NCI-H2196 (cell line): Measurements from ENCODE around the gene RTCB.
"Not testable (repeated sequence)": the region's sequence is repeated elsewhere in the genome, so short reads cannot be mapped to it uniquely, and the experiment has no call there.

ENCODE experiments used
- DNase-seq: peaks from one replicate; lab custom pipeline; 2025; ENCODE audit not compliant: unreplicated experiment; lab: John Stamatoyannopoulos, UW

The RTCB gene

DNA sequence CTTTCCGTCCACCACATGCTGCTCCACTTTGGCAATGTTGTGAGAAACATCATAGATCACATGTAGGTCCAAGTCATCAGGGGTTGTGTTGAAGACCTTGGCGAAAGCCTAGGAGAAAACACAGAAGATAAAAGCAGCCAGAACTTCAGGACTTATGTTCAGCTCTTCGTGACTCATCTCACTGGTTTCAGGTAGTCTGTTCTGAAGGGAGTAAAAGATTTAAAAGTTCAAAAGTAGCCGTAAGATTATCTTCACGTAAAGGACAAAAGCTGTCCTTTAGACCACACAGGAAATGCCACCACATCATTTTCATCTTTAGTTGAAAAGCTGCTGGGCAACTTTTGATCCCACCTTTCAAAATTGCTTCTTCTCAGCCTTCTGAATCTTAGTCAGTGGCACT is 16.9 kb downstream of the RTCB start:
- DNase-seq = no peak

DNA sequence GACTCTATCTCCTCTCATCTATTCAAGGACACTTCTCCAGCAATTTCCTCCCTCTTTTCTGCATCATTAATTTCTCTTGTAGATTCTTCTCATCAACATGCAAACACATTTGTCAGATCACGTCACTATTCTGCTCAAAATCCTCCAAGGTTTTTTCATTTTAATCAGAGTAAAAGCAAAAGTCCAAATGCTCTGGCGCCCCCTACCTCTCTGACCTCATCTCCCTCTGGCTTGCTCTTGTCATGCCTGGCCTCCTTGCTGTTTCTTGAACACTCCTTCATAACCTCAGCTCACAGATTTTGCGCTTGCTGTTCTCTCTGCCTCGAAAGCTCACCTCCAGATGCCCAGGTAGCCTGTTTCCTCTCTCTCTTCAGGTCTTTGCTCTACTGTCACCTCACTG is 22.4 kb downstream of the RTCB start:
- peak; percentile 1 for DNase-seq

DNA sequence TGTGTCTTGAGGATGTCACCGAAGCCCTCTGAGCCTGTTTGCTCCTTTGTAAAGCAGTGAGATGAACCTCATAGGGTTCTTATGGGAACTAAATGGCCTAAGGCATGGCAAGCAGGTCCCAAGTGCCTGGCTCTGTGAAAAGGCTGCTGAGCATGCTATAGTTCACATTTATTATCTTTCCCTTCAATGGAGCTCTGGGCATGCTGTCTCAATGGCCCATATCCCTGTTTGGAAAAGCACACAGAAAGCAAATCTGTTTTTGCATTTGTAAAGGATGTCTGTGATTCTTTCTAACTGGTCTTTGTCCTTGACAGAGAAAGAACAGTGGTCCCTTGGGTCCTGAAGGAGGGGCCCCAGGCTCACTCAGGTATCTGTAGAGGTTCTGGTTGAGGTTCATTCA is 26.4 kb downstream of the RTCB start:
- no peak for DNase-seq

DNA sequence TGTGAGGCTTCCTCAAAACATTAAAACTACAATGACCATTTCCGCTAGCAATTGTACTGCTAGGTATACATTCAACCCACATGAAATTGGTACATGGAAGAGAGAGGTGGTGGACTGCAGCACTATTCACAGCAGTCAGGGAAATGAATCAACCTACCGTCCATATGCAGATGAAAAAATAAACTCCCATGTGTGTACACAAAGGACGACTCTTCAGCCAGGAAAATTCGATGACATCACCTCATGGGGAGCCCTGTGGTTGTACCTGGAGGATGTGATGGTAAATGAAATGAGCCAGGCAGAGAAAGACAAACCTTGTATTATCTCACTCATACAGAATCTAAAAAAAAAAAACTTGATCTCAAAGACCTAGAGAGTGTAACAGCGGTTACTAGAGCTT is 31.1 kb downstream of the RTCB start:
- peak; percentile 7 for DNase-seq

DNA sequence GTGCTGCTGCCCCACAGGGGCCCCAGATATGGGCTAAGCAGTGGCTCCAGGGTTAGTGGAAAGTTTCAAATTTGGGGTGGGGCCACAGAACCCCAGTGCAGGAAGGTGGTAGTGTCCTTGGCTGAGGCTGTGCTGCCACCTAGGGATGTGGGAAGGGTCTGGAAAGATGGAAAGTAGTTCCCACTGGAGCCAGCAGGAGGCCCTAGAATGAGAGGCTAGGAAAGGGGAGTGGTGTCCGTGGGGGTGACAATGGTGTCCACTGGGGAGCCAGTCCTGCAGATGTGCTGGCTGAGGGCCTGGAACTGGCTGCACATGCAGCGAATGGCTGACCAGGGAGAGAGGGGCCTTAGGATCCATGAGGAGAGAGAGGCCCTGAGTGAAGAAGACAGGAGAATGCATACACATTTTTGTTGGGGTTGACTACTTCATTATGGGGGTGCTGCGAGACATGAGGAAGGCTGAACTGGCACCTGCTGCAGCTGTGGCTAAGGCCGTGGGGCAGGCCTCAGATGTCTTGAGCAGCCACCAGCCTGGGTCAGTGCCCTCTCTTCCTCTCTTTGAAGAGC is 33.3 kb downstream of the RTCB start:
- DNase-seq = no peak

DNA sequence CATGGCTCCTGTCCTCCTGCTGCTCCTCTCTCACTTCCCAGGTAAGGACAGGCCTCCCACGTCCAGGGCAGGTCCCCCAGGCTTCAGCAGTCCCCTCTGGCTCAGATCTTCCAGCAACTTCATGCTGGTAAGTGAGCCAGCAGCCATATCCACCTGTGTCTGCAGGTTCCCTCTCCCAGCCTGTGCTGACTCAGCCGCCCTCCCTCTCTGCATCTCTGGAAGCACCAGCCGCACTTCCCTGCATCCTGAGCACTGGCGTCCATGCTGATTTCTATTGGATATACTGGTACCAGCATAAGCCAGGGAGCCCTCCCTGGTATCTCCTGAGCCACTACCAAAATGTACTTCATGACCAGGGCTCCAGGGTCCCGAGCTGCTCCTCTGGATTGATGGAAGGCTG is 35.4 kb downstream of the RTCB start:
- DNase-seq = no peak

DNA sequence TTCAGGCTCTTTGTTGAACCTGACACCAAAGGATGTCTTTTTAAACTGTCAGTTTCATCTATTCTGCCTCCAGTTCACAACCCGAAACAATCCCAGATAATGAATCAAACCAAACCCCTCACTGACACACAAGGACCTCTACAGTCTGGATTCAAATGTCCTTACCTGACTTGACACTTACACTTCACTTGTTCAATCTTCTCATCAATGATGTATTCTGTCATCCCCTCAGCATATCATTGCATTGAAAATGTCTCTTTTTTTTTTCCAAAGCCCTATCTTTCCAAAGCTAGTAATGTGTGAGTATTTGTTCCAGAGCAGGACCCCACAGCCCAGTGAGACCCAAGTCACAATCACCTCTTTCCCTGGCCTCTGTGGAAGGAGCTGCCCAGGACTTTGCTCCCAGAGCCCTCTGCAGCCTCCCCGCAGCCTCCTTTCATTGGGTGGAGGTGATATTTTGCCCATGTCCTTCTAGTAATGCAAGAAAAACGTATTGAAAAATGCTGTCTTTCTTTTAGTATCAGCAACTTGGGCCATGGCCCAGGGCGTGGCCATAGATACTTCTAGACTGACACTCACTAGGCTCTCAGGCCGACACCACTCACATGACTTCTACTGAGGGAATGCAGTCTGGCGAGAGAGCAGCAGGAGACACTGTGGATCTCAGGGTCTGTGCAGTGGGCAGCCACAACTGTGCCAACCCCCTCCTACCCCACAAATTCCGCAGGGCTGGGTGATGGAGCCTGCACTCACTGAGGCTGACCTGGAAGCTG is 36.2 kb downstream of the RTCB start:
- DNase-seq = no peak

DNA sequence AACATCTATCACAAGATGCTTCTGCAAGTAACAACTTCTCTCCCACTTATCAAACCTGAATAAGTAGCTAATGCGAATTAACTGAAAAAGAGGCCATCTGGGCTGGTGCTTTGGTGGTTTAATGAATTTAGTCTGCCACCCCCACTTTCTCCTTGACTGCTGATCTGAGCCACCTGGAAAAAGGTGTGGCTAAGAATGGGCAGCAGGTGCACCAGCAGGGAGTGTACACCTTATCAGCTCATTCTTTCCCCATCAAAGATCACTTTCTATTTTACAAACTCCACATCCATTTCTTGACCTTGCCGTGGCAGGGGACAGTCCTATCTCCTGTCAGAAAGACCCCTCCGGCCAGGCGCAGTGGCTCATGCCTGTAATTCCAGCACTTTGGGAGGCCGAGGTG is 47.8 kb downstream of the RTCB start:
- DNase-seq = no peak

DNA sequence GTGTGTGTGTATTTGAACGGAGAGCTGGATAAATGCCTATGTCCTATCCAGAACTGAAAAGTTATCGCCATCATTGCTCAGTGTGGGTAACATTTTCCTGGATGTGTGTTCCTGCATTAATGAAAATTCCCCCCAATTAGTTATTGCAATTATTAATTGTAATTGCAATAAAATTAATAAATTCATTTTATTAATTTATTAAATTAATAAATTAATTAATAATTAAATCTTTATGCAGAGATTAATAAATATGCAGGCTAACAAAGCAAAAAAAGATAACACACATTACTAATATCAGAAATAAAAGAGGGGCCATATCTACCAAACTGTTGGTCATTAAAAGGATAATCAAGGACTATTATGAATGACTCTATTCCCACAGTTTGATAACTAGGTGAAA is 50.8 kb downstream of the RTCB start:
- no peak for DNase-seq

DNA sequence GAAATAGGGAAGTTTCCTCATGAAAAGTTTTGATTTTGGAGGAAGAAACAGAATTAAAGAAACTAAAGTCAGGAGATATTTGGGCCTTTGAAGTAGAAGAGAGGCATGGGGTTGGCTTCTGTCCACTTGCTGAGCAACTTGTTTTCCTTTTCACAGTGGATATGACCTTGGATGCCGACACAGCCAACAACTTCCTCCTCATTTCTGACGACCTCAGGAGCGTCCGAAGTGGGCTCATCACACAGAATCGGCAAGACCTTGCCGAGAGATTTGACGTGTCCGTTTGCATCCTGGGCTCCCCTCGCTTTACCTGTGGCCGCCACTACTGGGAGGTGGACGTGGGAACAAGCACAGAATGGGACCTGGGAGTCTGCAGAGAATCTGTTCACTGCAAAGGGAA is 52.0 kb downstream of the RTCB start:
- DNase-seq = not testable (repeated sequence)

DNA sequence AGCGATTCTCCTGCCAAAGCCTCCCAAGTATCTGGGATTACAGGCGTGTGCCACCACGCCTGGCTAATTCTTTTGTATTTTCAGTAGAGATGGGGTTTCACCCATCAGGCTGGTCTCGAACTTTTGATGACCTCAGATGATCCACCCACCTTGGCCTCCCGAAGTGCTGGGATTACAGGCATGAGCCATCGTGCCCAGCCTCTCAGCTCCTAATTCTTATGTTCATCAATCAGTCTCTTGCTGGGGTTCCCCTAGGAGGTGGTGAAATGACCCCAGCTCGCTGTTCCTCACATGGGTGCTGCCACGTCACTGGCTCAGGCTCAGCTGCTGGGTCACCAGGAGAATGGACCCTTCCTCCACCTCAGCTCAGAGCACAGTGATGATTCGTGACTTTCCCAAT is 54.5 kb downstream of the RTCB start, which contains the start of gene RFPL3:
Gene RFPL3 (plus strand): TSS at position 301 of the 400 bp plus-strand sequence. CDS start 205 bp downstream, outside the sequence.
- DNase-seq = not testable (repeated sequence)

DNA sequence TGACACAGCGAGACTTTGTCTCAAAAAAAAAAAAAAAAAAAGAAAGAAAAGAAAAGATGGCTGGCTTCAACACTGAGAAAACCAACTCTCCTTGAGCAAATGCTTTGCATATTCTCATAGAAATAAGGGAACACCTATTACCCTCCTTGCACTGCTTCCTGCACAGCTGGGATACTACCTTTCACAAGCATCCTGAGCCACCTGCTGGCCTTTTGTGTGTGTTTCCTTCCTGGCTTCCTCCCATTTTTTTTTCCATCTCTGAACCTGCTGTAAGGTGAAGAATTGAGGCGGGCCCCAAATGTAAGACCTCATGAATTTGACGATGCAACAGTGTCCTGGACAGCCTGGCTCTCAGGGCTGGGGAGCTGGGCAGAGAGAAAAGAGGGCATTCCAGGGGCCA is 56.3 kb downstream of the RTCB start:
- no peak for DNase-seq

DNA sequence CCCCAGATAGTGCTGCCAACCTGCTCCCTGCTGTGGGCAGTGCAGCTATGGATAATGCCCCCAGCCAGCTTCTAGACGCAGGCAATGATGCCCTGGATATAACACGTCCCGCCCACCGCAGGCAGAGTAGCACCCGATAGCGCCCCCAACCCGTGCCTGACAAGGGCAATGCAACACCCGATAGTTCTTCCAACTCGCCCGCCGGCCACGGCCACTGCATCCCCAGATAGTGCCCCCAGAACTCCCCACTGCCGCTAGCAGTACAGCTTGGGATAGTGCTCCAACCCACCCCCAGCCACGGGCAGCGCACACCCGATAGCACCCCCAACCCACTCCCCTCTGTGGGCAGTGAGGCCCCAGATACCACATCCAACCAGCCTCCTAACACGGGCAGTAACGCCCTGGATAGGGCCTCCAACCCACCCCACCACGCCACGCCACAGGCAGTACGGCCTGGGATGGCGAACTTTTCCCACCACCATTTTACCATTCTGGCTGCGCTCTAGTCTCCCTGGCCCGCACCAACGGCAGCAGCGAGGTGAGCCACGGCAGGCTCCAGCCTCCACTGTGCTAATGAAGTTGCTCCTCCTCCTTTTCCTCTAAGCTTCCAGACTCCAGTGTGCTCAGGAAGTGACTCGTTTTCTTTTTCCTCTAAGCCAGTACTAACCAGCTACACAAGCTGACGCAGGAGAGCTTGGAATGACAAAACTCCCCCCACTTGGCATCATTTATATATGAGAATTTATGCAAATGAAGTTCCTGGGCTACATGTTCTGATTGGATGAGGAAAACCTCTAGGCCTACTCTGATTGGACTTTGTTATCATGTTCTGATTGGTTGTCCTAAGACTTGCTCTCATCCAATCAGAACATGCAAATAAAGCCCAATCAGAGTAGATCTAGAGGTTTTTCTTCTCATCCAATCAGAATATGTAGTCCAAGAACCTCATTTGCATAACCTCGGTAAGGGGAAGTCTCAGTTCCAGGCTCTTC is 57.4 kb downstream of the RTCB start:
- DNase-seq = no peak

DNA sequence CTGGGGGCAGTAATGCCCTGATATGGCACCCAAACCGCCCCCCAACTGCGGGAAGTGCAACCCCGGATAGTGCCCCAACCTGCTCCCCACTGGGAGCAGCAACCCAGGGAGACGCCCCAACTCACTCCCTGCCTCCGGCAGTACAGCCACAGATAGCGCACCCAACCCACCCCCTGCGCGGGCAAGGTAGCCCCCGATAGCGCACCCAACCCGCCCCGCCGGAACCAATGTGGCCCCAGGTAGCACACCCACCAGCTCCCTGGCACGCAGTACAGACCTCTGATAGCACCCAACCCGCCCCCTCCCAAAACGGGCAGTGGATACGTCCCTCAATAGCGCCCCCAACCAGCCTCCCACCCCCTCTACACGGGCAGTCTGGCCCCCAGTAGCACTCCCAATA is 58.2 kb downstream of the RTCB start:
- DNase-seq = no peak

DNA sequence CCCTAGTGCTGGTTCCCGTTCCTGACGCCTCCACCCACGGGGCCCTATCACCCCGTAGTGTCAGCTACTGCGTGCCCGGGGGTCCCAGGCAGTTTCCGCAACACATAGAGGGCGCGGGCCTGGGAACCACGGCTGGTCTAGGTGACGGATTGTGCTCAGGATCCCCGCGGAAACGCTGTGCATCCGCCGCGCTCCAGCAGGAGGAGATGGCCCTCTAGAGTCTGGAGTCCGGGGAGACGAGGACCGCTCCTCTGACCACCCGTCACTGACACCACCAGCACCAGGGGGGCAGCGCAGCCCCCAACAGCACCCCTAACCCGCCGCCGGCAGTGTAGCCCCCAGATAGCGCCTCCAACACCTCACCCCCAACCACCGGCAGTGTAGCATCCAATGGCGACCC is 58.8 kb downstream of the RTCB start:
- DNase-seq = no peak

DNA sequence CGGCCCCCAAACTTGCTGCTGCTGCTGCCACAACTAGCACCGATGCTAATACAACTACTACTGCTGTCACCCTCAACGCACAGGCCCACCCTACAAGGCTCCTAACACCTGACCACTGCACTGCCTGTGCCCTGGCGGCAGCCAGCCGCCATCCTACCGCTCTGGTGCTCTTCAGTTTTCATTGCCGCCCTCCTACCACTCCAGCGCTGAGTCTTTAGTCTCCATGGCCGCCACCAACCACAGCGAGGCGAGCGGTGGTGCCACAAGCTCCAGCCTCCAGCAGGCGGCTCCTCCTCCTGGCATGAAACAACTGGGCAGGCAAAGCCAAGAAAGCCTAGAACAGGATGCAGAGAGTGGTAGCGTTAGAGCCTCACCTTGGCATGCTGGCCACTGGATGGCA is 59.4 kb downstream of the RTCB start:
- no peak for DNase-seq

DNA sequence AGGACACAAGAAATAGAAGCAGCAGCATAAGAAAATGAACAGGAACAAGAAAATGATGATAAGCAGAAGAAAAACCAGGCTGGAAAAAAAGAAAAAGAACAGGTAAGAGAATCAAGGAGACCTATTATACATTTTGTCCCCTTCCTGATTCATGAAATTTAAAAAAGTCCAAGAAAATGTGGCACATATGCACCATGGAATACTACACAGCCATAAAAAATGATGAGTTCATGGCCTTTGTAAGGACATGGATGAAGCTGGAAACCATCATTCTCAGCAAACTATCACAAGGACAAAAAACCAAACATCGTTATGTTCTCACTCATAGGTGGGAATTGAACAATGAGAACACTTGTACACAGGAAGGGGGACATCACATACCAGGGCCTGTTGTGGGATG is 60.2 kb downstream of the RTCB start:
- DNase-seq = not testable (repeated sequence)

DNA sequence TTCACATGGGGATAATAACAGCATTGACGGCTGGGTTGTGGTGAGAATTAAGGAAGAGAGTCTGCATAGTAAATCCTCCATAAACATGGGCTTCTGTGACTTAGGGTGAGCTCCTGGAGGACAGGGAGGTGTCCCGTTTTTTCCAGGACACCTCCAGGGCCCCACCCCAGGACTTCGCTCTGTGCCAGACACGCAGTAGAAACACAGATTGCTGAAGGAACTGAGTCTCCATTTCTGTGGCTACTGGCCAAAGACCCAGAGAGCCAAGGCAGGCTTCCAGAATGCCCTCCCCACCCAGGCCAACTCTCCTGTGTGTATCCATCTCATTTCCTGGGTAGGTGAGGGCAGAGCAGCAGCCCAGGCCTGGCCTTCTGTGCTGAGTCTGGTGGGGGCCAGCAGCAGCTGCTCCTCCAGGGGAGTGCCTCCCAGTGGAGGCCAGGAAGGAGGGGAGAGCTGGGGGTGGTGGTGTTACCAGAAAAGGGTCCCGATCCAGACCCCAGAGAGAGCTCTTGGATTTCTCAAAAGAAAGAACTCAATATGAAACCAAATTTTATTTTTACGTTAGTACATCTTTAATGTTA is 63.9 kb downstream of the RTCB start:
- no peak for DNase-seq

DNA sequence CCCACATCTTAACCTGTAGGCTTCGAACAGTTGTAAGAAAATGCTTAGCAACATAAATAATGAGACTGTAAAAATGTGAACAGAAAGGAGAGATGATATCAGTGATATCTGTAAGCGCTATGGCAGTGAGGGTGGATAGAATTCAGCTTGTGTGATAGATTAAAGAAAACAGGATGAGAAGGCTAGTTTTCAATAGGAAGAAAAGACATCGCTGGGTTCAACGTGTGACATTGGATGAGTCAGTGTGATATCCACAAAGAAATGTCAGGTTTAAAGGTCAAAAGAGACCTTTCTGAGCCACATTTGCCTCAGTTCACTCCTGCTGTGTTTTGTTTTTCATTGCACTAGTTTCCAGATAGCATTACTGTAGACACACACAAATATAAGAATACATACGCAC is 68.1 kb downstream of the RTCB start:
- DNase-seq = no peak

DNA sequence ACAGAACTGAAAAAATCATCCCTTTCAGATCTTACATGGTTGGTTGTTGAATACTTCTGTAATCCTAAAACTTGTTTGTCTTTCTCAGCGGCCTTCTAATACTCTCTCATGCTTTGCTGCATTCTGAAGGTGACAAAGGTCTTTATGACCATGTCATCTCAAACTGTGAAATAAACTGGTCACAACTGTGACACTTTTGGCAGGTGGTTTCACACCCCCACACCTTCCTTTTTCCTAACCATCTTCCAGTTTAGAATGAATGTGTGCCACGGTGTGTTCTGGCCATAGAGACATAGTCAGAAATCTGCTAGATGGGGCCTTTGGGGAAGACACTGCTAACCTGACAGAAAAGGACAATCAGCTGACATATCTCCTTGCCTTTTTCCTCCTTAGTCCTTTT is 69.1 kb downstream of the RTCB start:
- DNase-seq = no peak

DNA sequence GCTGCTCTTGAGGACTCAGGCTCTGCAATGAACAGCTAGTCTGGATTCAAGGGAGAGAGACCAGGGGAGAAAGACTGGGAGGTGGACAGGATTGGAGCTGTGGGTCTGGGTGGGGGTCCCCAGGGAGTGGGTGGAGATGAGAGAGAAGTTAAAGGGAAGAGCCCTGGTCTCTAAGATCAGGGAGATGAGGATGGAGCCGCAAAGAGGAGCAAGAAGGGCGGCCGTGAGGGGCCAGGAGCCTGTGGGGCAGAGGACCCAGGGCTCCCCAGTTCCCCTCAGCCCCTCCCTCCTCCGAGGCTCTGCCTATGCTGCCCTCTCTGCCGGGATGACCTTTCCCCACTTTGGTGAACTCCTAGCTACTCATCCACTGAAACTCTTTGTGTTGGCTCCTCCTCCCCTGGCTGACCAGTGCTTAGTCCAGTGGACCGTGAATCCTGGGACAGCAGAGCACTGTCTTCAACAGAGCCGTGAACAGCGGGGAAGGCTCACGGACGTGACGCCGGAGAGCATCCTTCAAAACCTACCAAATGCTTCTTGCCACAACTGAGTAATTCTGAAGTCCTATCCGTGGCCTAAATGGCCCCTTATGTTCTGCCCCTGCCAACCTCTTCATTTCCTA is 70.8 kb downstream of the RTCB start:
- no peak for DNase-seq
